ENCODE data around the gene CLIP2. TPM values are rescaled to one million over a fixed set of nuclear protein-coding genes. Genes with fewer than 3 reads are reported as not detected.
A peak's percentile ranks its signal among the peaks of the same experiment; 100 is the strongest.
"Not testable (repeated sequence)": the region's sequence is repeated elsewhere in the genome, so short reads cannot be mapped to it uniquely, and the experiment has no call there.

CLIP2 gene
- total RNA-seq (10 to 100 TPM; 20.7 to 35.5 (median 22.3) TPM), polyA plus RNA-seq (10 to 100 TPM; 23.4 to 56.4 (median 40.2) TPM)

DNA sequence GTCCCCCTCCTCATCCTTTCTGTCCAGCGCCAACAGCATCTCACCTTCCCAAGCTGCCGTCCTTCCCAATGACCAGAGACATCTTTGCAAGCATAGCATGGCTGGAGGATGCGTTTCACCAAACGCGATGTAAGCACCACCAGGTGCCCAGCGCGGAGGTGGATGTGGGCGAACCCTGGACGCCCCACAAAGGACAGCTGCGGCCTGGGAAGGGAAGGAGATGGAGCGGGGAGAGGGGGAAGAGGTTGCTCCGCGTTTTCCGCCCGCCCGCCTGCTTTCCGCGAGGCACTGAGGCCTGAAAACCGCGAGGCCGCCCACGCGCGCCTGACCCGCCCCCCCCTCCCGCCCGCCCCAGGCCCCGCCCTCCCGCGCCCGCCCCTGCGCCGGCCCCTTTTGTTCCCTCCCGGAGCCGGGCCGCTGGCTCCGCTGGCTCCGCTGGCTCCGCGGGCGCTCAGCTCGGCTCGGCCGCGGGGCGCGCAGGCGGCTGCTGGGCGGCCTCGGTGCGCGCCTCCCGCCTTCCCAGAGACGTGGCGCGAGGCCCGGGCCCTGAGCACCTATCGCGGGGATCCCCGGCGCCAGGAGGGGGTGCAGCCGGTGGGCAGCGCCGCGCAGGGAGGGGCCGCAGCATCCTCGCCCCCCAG is at the start of gene CLIP2:
TSS of gene CLIP2 (plus strand) at position 390 of the 641 bp plus-strand sequence. CDS start 28,140 bp downstream, outside the sequence.
- WGBS, 2 donors = 1% methylated on average over 67 of the region's 67 CpGs
- H3K4me1 ChIP-seq = peaks cover 0 to 35% (median 28%) of the 10 kb centered on the region in 4 donors
- peak; percentile 88 for DNase-seq
- H3K9me3 ChIP-seq = no peaks in the 10 kb centered on the region
- H3K27ac ChIP-seq = peak within 1 kb of the TSS; percentile 75 to 86 (median 82)
- peak within 1 kb of the TSS; percentile 82 to 96 (median 94) for H3K4me3 ChIP-seq
- intact Hi-C loops (cut with DNase I) = loop anchor here (2.0 kb wide), 1 partner anchor 18 kb away; no protein-coding TSS in a partner anchor
- no peaks in the 10 kb centered on the region for H3K36me3 ChIP-seq
- H3K27me3 ChIP-seq = no peaks in the 10 kb centered on the region
- TF ChIP-seq POLR2AphosphoS5 (IDR thresholded peaks at IDR 0.05) (peak in 2 of 4 donors; percentile 25), EP300 (IDR thresholded peaks at IDR 0.05) (no peak)

DNA sequence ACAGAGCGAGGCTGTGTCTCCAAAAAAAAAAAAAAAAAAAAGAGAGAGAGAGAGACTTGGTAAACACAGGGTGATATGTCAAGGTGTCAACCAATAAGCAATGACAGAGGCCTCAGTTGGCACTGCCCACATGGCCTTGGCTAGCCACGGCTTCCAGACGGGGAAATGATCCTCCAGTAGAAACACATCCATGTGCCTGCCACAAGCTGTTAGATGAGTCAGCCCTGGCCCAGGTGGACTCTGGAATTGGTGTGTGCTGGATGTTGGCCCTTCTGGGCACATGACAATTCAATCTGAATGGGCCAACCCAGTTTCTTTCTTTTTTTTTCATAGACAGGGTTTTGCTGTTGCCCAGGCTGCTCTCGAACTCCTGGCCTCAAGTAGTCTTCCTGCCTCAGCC is 48.7 kb upstream of the CLIP2 start:
- no peak overlapping the region for H3K4me3 ChIP-seq
- intact Hi-C loops (cut with DNase I) = no loop called here
- TF ChIP-seq, protein P1, sequence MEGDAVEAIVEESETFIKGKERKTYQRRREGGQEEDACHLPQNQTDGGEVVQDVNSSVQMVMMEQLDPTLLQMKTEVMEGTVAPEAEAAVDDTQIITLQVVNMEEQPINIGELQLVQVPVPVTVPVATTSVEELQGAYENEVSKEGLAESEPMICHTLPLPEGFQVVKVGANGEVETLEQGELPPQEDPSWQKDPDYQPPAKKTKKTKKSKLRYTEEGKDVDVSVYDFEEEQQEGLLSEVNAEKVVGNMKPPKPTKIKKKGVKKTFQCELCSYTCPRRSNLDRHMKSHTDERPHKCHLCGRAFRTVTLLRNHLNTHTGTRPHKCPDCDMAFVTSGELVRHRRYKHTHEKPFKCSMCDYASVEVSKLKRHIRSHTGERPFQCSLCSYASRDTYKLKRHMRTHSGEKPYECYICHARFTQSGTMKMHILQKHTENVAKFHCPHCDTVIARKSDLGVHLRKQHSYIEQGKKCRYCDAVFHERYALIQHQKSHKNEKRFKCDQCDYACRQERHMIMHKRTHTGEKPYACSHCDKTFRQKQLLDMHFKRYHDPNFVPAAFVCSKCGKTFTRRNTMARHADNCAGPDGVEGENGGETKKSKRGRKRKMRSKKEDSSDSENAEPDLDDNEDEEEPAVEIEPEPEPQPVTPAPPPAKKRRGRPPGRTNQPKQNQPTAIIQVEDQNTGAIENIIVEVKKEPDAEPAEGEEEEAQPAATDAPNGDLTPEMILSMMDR (IDR thresholded peaks at IDR 0.05) = no peak
- no peak for TF ChIP-seq POLR2A (IDR thresholded peaks at IDR 0.05)
- TF ChIP-seq POLR2AphosphoS5 (IDR thresholded peaks at IDR 0.05) = no peak
- WGBS, 2 donors = 73 to 94% methylated on average over 4 of the region's 4 CpGs
- H3K9me3 ChIP-seq = no peaks in the 10 kb centered on the region
- H3K27me3 ChIP-seq = no peaks in the 10 kb centered on the region
- no peaks in the 10 kb centered on the region for H3K4me1 ChIP-seq
- H3K36me3 ChIP-seq = peaks cover 9 to 97% (median 40%) of the 10 kb centered on the region in 4 donors
- H3K27ac ChIP-seq = no peak overlapping the region
- no peak for DNase-seq

DNA sequence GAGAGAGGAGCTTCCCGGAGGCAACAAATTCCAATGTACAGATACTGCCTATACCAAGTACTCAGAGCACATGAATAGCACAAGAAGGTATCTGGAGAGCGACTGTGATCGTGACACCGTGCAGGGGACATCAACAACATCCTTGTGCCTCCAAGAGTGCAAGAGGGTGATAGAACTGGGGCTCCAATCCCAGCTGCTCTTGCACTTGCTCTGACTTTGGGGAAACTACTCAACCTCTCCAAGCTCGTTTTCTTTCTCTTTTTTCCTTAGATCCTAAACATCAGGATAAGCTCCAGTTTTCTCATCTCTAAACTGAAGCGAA is 47.1 kb upstream of the CLIP2 start:
- Histone ChIP-seq H3K4me3 (no peak overlapping the region), H3K36me3 (peaks cover 9 to 92% (median 40%) of the 10 kb centered on the region in 4 donors), H3K27ac (no peak overlapping the region), H3K9me3 (no peaks in the 10 kb centered on the region), H3K4me1 (no peaks in the 10 kb centered on the region), H3K27me3 (no peaks in the 10 kb centered on the region)
- 79 to 94% methylated on average over 6 of the region's 6 CpGs for WGBS, 2 donors
- intact Hi-C loops (cut with DNase I) = no loop called here
- TF ChIP-seq POLR2AphosphoS5 (IDR thresholded peaks at IDR 0.05) = no peak
- no peak for DNase-seq

DNA sequence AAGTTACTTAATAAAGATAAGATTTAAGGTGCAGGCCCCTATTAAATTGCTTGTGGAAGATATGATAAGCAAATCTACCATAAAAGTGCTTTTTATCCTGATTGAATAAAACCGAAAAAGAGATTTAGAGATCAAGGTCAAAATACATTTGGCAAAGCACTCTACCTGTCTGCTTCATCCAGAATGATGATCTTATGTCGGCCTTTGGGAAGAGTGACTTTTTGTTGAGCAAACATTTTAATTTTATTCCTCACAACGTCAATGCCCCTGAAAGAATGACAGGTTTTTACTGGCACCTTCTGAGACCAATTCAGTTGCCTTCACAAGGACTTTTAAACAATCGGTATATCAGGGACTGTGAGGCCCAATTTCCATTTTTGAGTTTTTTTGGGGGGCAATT is 42.7 kb upstream of the CLIP2 start:
- no peak overlapping the region for H3K4me3 ChIP-seq
- H3K4me1 ChIP-seq = no peaks in the 10 kb centered on the region
- H3K9me3 ChIP-seq = no peaks in the 10 kb centered on the region
- no peak overlapping the region for H3K27ac ChIP-seq
- WGBS, 2 donors = 28 to 71% methylated on average over 4 of the region's 4 CpGs
- TF ChIP-seq POLR2AphosphoS5 (IDR thresholded peaks at IDR 0.05) (no peak), EP300 (IDR thresholded peaks at IDR 0.05) (no peak), POLR2A (IDR thresholded peaks at IDR 0.05) (no peak)
- TF ChIP-seq, protein P1 (IDR thresholded peaks at IDR 0.05) = no peak
- DNase-seq = no peak
- intact Hi-C loops (cut with DNase I) = no loop called here
- H3K27me3 ChIP-seq = no peaks in the 10 kb centered on the region
- H3K36me3 ChIP-seq = peaks cover 7 to 92% (median 34%) of the 10 kb centered on the region in 4 donors

DNA sequence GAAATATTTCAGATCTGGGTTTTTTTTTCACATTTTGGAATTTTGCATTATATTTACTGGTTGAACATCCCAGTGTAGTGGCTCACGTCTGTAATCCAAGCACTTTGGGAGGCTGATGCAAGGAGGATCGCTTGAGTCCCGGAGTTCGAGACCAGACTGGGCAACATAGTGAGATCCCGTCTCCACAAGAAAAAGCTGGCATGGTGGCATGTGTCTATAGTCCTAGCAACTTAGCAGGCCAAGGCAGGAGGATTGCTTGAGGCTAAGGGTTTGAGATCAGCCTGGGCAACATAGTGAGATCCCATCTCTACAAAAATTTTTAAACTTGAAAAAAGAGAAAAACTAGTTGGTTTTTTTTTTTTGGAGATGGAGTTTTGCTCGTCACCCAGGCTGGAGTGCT is 41.1 kb upstream of the CLIP2 start:
- TF ChIP-seq POLR2AphosphoS5 (IDR thresholded peaks at IDR 0.05) = no peak
- TF ChIP-seq, protein P1 (IDR thresholded peaks at IDR 0.05) = no peak
- no peak for TF ChIP-seq EP300 (IDR thresholded peaks at IDR 0.05)
- no peak for TF ChIP-seq POLR2A (IDR thresholded peaks at IDR 0.05)
- H3K4me3 ChIP-seq = no peak overlapping the region
- no peak for DNase-seq
- no peaks in the 10 kb centered on the region for H3K9me3 ChIP-seq
- 97% methylated on average over 6 of the region's 6 CpGs for WGBS, 2 donors
- H3K36me3 ChIP-seq = peaks cover 7 to 76% (median 29%) of the 10 kb centered on the region in 4 donors
- intact Hi-C loops (cut with DNase I) = no loop called here
- no peak overlapping the region for H3K27ac ChIP-seq
- H3K27me3 ChIP-seq = no peaks in the 10 kb centered on the region
- H3K4me1 ChIP-seq = peaks cover 0 to 5% (median 4%) of the 10 kb centered on the region in 4 donors

DNA sequence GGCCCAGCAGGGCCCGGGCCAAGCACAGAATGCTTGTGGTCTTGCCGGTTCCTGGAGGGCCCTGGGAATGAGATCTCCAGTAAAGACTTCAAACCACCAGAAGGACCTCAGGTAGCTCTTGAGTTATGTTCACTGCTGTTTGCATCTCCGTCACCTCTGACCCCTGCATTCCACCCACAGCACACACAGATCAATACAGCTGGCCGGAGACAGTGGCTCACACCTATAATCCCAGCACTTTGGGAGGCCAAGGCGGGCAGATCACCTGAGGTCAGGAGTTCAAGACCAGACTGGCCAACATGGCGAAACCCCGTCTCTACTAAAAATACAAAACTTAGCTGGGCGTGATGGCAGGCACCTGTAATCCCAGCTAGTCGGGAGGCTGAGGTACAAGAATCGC is 40.1 kb upstream of the CLIP2 start:
- H3K36me3 ChIP-seq = peaks cover 7 to 69% (median 28%) of the 10 kb centered on the region in 4 donors
- intact Hi-C loops (cut with DNase I) = not testable (repeated sequence)
- 95 to 97% methylated on average over 10 of the region's 10 CpGs for WGBS, 2 donors

More for the DNA sequence above, 40.1 kb upstream of the CLIP2 start:
- H3K4me1 ChIP-seq = peaks cover 0 to 13% (median 11%) of the 10 kb centered on the region in 4 donors
- H3K27ac ChIP-seq, DNase-seq, H3K4me3 ChIP-seq, H3K27me3 ChIP-seq, H3K9me3 ChIP-seq: not testable (repeated sequence)

All from sigmoid colon (tissue), 7 donors.